ENCODE results near the gene PLAC8. TPM values are rescaled to one million over a fixed set of nuclear protein-coding genes. Genes with fewer than 3 reads are reported as not detected.
A peak's percentile ranks its signal among the peaks of the same experiment; 100 is the strongest.
"Not testable (repeated sequence)": the region's sequence is repeated elsewhere in the genome, so short reads cannot be mapped to it uniquely, and the experiment has no call there.

PLAC8 gene
- total RNA-seq, 1 donor from 2014 or later, result 0.21 TPM

GRCh38 chr4:83112231-83112630 lies 2.3 kb downstream of the PLAC8 start:
- Histone ChIP-seq H3K27me3 (ENCODE audit: control insufficient read depth, insufficient read depth, low read length) (no peaks in the 10 kb centered on the region), H3K4me3 (ENCODE audit: low read depth, low read length) (no peak overlapping the region), H3K36me3 (ENCODE audit: control insufficient read depth, insufficient read depth, low read length) (no peaks in the 10 kb centered on the region)
- no peak for DNase-seq (ENCODE audit: low read depth)
- no peak for TF ChIP-seq CTCF (IDR thresholded peaks at IDR 0.05; ENCODE audit: insufficient read depth, low read length, poor library complexity, severe bottlenecking)

GRCh38 chr4:83111751-83112141 lies 2.8 kb downstream of the PLAC8 start:
- not testable (repeated sequence) for H3K27me3 ChIP-seq (ENCODE audit: control insufficient read depth, insufficient read depth, low read length); H3K4me3 ChIP-seq (ENCODE audit: low read depth, low read length); DNase-seq (ENCODE audit: low read depth); H3K36me3 ChIP-seq (ENCODE audit: control insufficient read depth, insufficient read depth, low read length)

GRCh38 chr4:83110970-83111750 lies 3.4 kb downstream of the PLAC8 start:
- Histone ChIP-seq H3K27me3 (ENCODE audit: control insufficient read depth, insufficient read depth, low read length) (no peaks in the 10 kb centered on the region), H3K36me3 (ENCODE audit: control insufficient read depth, insufficient read depth, low read length) (no peaks in the 10 kb centered on the region), H3K4me3 (ENCODE audit: low read depth, low read length) (no peak overlapping the region)
- no peak for TF ChIP-seq CTCF (IDR thresholded peaks at IDR 0.05; ENCODE audit: insufficient read depth, low read length, poor library complexity, severe bottlenecking)
- DNase-seq (ENCODE audit: low read depth), result no peak

GRCh38 chr4:83110223-83110945 lies 4.1 kb downstream of the PLAC8 start:
- peak overlapping the region; percentile 54 for H3K4me3 ChIP-seq (ENCODE audit: low read depth, low read length)
- no peaks in the 10 kb centered on the region for H3K27me3 ChIP-seq (ENCODE audit: control insufficient read depth, insufficient read depth, low read length)
- H3K36me3 ChIP-seq (ENCODE audit: control insufficient read depth, insufficient read depth, low read length), result no peaks in the 10 kb centered on the region
- no peak for DNase-seq (ENCODE audit: low read depth)
- TF ChIP-seq CTCF (IDR thresholded peaks at IDR 0.05; ENCODE audit: insufficient read depth, low read length, poor library complexity, severe bottlenecking), result peak; percentile 93

GRCh38 chr4:83109480-83110222 lies 4.9 kb downstream of the PLAC8 start:
- peak overlapping the region; percentile 54 for H3K4me3 ChIP-seq (ENCODE audit: low read depth, low read length)
- DNase-seq (ENCODE audit: low read depth), result no peak

More at GRCh38 chr4:83109480-83110222, 4.9 kb downstream of the PLAC8 start:
- no peaks in the 10 kb centered on the region for H3K27me3 ChIP-seq (ENCODE audit: control insufficient read depth, insufficient read depth, low read length)
- H3K36me3 ChIP-seq (ENCODE audit: control insufficient read depth, insufficient read depth, low read length), result no peaks in the 10 kb centered on the region
- TF ChIP-seq CTCF (IDR thresholded peaks at IDR 0.05; ENCODE audit: insufficient read depth, low read length, poor library complexity, severe bottlenecking), result no peak
